Stimulated activated naive B cell treated with anti-CD40 and anti-IgM and Interleukin-4, amounts not matched to agents 10 μg/mL and 1 μg/mL and 100 μg/mL, for 72 hours (primary cell): ENCODE results near the gene HFM1.
"Not testable (repeated sequence)": the region's sequence is repeated elsewhere in the genome, so short reads cannot be mapped to it uniquely, and the experiment has no call there.

Experiments
- ATAC-seq, 2 donors: fragments of 150-1000 bp; cut with Tn5 transposase; replicated peaks; 2 replicates each; pipeline ENCODE4 v1.10.0; 2021; ENCODE audit warnings: moderate library complexity in 1 of 2
- DNase-seq: peaks from one replicate; pipeline ENCODE4 v3.0.0; 2021
- H3K27ac Mint-ChIP-seq: one replicate; pipeline ENCODE4 v1.8.0; 2022; ENCODE audit warnings: mild to moderate bottlenecking, mixed read lengths
- H3K27me3 Mint-ChIP-seq, 2 donors: one replicate each; pipeline ENCODE4 v1.8.0; 2022; ENCODE audit warnings: mixed read lengths in 2 of 2
- H3K36me3 Mint-ChIP-seq, 2 donors: one replicate each; pipeline ENCODE4 v1.8.0; 2022; ENCODE audit warnings: mixed read lengths in 2 of 2, mild to moderate bottlenecking in 1 of 2
- H3K4me1 Mint-ChIP-seq, 2 donors: one replicate each; pipeline ENCODE4 v1.8.0; 2022; ENCODE audit warnings: mixed read lengths in 2 of 2, mild to moderate bottlenecking in 1 of 2
- H3K4me3 Mint-ChIP-seq, 2 donors: one replicate each; pipeline ENCODE4 v1.8.0; 2022; ENCODE audit warnings: mild to moderate bottlenecking in 2 of 2, mixed read lengths in 2 of 2, moderate library complexity in 1 of 2
- H3K9me3 Mint-ChIP-seq, 2 donors: one replicate each; pipeline ENCODE4 v1.8.0; 2022; ENCODE audit warnings: mixed read lengths in 2 of 2, mild to moderate bottlenecking in 1 of 2

HFM1 gene

GRCh38 chr1:91402023-91402422, 2.6 kb downstream of the HFM1 start:
- Mint-ChIP-seq H3K9me3 (no peaks in the 10 kb centered on the region), H3K4me3 (no peak overlapping the region), H3K27ac (no peak overlapping the region), H3K27me3 (peaks cover 0 to 32% of the 10 kb centered on the region in 2 donors), H3K4me1 (peaks cover 2 to 7% of the 10 kb centered on the region in 2 donors), H3K36me3 (no peaks in the 10 kb centered on the region)
- no peak for DNase-seq
- ATAC-seq: no peak

DNA sequence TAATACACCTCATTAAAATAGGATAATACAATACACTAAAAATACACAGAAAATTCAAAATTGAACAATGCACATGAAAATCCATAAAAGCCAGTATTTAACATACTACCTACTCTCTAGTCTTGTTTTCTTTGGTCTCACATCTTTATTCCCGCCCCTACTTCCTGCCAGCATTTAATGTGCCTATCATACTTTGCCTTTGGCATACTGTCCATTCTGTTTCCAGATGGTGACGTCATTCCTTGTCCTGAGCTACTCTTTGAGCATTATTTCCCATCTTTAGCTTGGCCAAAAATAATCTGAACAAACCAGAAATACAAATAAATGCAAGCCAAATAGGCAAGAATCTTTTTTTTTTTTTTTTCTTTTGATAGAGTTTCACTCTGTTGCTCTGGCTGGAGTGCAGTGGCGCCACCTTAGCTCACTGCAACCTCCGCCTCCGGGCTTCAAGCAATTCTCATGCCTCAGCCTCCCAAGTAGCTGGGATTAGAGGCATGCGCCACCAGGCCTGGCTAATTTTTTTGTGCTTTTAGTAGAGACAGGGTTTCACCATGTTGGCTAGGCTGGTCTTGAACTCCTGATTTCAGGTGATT, 4.4 kb downstream of the HFM1 start:
- H3K4me3 Mint-ChIP-seq: no peak overlapping the region
- H3K9me3 Mint-ChIP-seq: no peaks in the 10 kb centered on the region
- peaks cover 2 to 7% of the 10 kb centered on the region in 2 donors for H3K4me1 Mint-ChIP-seq
- H3K27me3 Mint-ChIP-seq: peaks cover 0 to 28% of the 10 kb centered on the region in 2 donors
- DNase-seq (no peak), ATAC-seq (no peak)
- H3K36me3 Mint-ChIP-seq: no peaks in the 10 kb centered on the region
- H3K27ac Mint-ChIP-seq: no peak overlapping the region

GRCh38 chr1:91398291-91398690, 6.3 kb downstream of the HFM1 start:
- ATAC-seq: no peak
- no peak for DNase-seq
- Mint-ChIP-seq H3K4me1 (no peaks in the 10 kb centered on the region), H3K4me3 (no peak overlapping the region), H3K27ac (no peak overlapping the region), H3K9me3 (no peaks in the 10 kb centered on the region), H3K27me3 (peaks cover 0 to 20% of the 10 kb centered on the region in 2 donors), H3K36me3 (no peaks in the 10 kb centered on the region)

GRCh38 chr1:91397605-91398004, 7.0 kb downstream of the HFM1 start:
- Mint-ChIP-seq H3K9me3 (no peaks in the 10 kb centered on the region), H3K27me3 (peaks cover 0 to 20% of the 10 kb centered on the region in 2 donors), H3K4me1 (no peaks in the 10 kb centered on the region), H3K27ac (no peak overlapping the region), H3K4me3 (no peak overlapping the region), H3K36me3 (no peaks in the 10 kb centered on the region)
- DNase-seq: no peak
- ATAC-seq: no peak

GRCh38 chr1:91393042-91393441, 11.6 kb downstream of the HFM1 start:
- no peaks in the 10 kb centered on the region for H3K27me3 Mint-ChIP-seq
- H3K4me1 Mint-ChIP-seq: no peaks in the 10 kb centered on the region
- peaks cover 3 to 4% of the 10 kb centered on the region in 2 donors for H3K9me3 Mint-ChIP-seq
- no peak overlapping the region for H3K4me3 Mint-ChIP-seq
- H3K36me3 Mint-ChIP-seq: no peaks in the 10 kb centered on the region
- ATAC-seq (no peak), DNase-seq (no peak)
- no peak overlapping the region for H3K27ac Mint-ChIP-seq

- Mint-ChIP-seq H3K27ac (no peak overlapping the region), H3K9me3 (peaks cover 0 to under 1% of the 10 kb centered on the region in 2 donors), H3K4me3 (no peak overlapping the region), H3K36me3 (no peaks in the 10 kb centered on the region), H3K27me3 (no peaks in the 10 kb centered on the region), H3K4me1 (no peaks in the 10 kb centered on the region)
- ATAC-seq (no peak), DNase-seq (no peak)
Observed at GRCh38 chr1:91386109-91386508, 18.5 kb downstream of the HFM1 start.

DNA sequence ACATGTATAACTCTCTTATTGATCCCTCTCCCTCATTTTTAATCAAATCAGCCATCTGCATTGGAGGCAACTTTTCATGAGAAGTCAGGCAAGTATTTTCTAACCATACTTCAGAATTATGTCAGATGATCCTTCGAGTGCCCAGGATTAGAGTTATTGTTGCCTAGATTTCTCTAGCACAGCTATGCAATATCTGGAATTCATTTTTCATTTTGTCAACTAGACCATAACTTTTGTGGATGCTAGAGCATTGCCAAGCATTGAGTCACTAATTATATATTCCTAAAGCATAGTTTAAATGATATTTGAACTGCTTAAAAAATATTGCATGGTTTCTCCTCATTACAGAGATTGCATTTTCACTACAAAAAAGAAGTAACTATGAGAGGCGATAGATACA, 21.2 kb downstream of the HFM1 start:
- DNase-seq (no peak), ATAC-seq (no peak)
- Mint-ChIP-seq H3K4me3 (no peak overlapping the region), H3K27ac (no peak overlapping the region), H3K9me3 (no peaks in the 10 kb centered on the region), H3K4me1 (no peaks in the 10 kb centered on the region), H3K27me3 (no peaks in the 10 kb centered on the region), H3K36me3 (no peaks in the 10 kb centered on the region)

GRCh38 chr1:91381844-91382243, 22.8 kb downstream of the HFM1 start:
- no peak overlapping the region for H3K27ac Mint-ChIP-seq
- ATAC-seq: no peak

GRCh38 chr1:91374086-91374485, 30.6 kb downstream of the HFM1 start:
- no peaks in the 10 kb centered on the region for H3K4me1 Mint-ChIP-seq
- no peak for ATAC-seq
- H3K9me3 Mint-ChIP-seq: peaks cover 0 to 6% of the 10 kb centered on the region in 2 donors
- H3K27me3 Mint-ChIP-seq: no peaks in the 10 kb centered on the region
- DNase-seq: no peak
- no peak overlapping the region for H3K27ac Mint-ChIP-seq
- H3K36me3 Mint-ChIP-seq: no peaks in the 10 kb centered on the region
- no peak overlapping the region for H3K4me3 Mint-ChIP-seq

More at GRCh38 chr1:91381844-91382243, 22.8 kb downstream of the HFM1 start:
- DNase-seq: no peak
- H3K4me3 Mint-ChIP-seq: no peak overlapping the region
- no peaks in the 10 kb centered on the region for H3K27me3 Mint-ChIP-seq
- H3K9me3 Mint-ChIP-seq: no peaks in the 10 kb centered on the region
- H3K4me1 Mint-ChIP-seq: no peaks in the 10 kb centered on the region
- no peaks in the 10 kb centered on the region for H3K36me3 Mint-ChIP-seq

DNA sequence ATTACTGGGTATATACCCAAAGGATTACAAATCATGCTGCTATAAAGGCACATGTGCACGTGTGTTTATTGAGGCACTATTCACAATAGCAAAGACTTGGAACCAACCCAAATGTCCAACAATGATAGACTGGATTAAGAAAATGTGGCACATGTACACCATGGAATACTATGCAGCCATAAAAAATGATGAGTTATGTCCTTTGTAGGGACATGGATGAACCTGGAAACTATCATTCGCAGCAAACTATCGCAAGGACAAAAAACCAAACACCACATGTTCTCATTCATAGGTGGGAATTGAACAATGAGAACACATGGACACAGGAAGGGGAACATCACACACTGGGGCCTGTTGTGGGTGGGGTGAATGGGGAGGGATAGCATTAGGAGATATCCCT, 32.4 kb downstream of the HFM1 start:
- not testable (repeated sequence) for H3K9me3 Mint-ChIP-seq, H3K27ac Mint-ChIP-seq, H3K27me3 Mint-ChIP-seq, H3K36me3 Mint-ChIP-seq, DNase-seq, ATAC-seq, H3K4me3 Mint-ChIP-seq, H3K4me1 Mint-ChIP-seq

GRCh38 chr1:91349524-91349923, 55.1 kb downstream of the HFM1 start:
- no peak overlapping the region for H3K27ac Mint-ChIP-seq
- H3K9me3 Mint-ChIP-seq: peaks cover 7 to 9% of the 10 kb centered on the region in 2 donors
- ATAC-seq (no peak), DNase-seq (no peak)
- H3K36me3 Mint-ChIP-seq: peaks cover 0 to 5% of the 10 kb centered on the region in 2 donors
- H3K4me3 Mint-ChIP-seq: no peak overlapping the region
- no peaks in the 10 kb centered on the region for H3K4me1 Mint-ChIP-seq
- no peaks in the 10 kb centered on the region for H3K27me3 Mint-ChIP-seq

DNA sequence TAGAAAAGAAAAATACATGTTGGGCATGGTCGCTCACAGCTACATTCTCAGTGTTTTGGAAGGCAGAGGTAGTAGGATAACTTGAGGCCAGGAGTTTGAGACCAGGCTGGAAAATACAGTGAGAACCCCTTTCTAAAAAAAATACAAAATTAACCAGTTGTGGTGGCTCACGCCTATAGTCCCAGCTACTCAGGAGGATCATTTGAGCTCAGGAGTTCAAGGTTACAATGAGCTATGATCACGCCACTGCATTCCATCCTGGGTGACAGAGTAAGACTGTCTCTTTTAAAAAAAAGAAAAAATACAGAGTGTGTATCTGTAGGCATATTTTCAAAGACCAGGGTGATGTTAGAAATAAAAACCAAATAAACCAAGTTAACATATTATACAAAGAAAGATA, 57.8 kb downstream of the HFM1 start:
- Mint-ChIP-seq H3K4me3 (no peak overlapping the region), H3K27me3 (peaks cover 0 to under 1% of the 10 kb centered on the region in 2 donors), H3K36me3 (no peaks in the 10 kb centered on the region), H3K27ac (no peak overlapping the region), H3K9me3 (no peaks in the 10 kb centered on the region), H3K4me1 (no peaks in the 10 kb centered on the region)
- no peak for ATAC-seq
- DNase-seq: no peak

DNA sequence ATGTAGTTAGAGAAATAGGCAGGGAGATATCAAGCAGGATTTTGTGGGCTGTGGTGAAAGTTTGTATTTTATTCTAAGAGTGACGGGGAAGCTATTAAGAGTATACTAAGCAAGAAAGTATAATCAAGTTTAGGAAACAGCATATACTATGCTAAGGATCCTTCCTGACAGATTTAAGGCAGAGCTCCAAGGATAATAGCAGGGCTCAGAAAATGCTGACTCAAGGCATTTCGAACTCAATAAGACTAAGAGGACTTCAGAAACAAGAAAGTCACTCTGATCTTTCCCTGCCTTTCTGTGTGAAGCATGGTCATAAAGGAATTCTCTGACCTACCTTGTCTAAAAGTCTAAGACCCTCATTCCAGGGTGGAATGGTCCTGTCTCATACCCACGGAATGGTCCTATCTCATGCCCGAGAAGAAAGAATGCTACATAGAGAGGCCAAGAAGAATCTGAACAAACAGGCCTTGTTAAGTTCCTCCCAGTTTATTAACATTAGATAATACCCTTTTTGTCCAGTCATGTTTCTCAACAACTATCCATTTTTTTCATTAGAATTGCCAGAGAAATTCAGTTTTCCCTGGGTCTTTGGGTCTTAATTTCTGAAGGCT, 59.1 kb downstream of the HFM1 start:
- ATAC-seq: no peak
- Mint-ChIP-seq H3K4me1 (no peaks in the 10 kb centered on the region), H3K9me3 (no peaks in the 10 kb centered on the region)

GRCh38 chr1:91338501-91338900, 66.1 kb downstream of the HFM1 start:
- no peaks in the 10 kb centered on the region for H3K36me3 Mint-ChIP-seq
- H3K4me3 Mint-ChIP-seq: no peak overlapping the region
- no peaks in the 10 kb centered on the region for H3K4me1 Mint-ChIP-seq
- peaks cover 0 to 30% of the 10 kb centered on the region in 2 donors for H3K27me3 Mint-ChIP-seq
- no peak overlapping the region for H3K27ac Mint-ChIP-seq
- DNase-seq (no peak), ATAC-seq (no peak)
- peaks cover 0 to 5% of the 10 kb centered on the region in 2 donors for H3K9me3 Mint-ChIP-seq

More for the DNA sequence above, 59.1 kb downstream of the HFM1 start:
- peaks cover 0 to 14% of the 10 kb centered on the region in 2 donors for H3K27me3 Mint-ChIP-seq
- no peak for DNase-seq
- no peaks in the 10 kb centered on the region for H3K36me3 Mint-ChIP-seq
- no peak overlapping the region for H3K27ac Mint-ChIP-seq
- no peak overlapping the region for H3K4me3 Mint-ChIP-seq

DNA sequence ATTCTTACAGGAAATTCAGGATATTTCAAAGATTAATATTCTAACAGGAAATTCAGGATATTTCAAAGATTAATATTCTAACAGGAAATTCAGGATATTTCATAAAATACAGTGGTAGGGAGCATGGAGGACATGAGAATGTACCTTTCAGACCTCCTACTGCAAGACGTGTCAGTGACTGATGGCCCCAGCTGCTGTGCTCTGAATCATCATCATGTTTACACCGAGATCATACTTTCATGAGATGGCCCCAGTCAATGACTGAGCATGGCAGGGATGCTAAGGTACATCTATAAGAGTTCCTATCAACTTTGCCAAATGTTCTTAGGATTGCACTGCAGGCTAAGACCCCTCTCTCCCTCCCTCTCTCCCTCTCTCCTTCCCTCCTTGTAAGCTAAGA, 69.0 kb downstream of the HFM1 start:
- ATAC-seq (no peak), DNase-seq (no peak)
- Mint-ChIP-seq H3K27ac (no peak overlapping the region), H3K4me1 (no peaks in the 10 kb centered on the region), H3K36me3 (no peaks in the 10 kb centered on the region), H3K9me3 (peaks cover 0 to 9% of the 10 kb centered on the region in 2 donors), H3K27me3 (peaks cover 0 to 17% of the 10 kb centered on the region in 2 donors), H3K4me3 (no peak overlapping the region)
